GM12878 (cell line): Measurements from ENCODE around the gene TSHB.

ENCODE experiments used
- CREM ChIP-seq: IDR thresholded peaks from 2 replicates; pipeline ENCODE4 v1.6.1; 2014; ENCODE audit warnings: antibody characterized with exemption, low read depth
- EED ChIP-seq: sonication (generic); IDR thresholded peaks from 2 replicates; pipeline ENCODE4 v1.6.1; 2016; ENCODE audit warnings: antibody characterized with exemption, low read depth
- ETV6 ChIP-seq, 2 experiments: fragments of 450-650 bp in 1 of 2; IDR thresholded peaks in 1 of 2; conservative IDR thresholded peaks in 1 of 2; 2 replicates each; pipeline ENCODE4 v1.6.1; 2014; ENCODE audit warnings: antibody characterized with exemption in 1 of 2, borderline replicate concordance in 1 of 2, low read depth in 1 of 2, mild to moderate bottlenecking in 1 of 2, moderate library complexity in 1 of 2
- JUNB ChIP-seq: IDR thresholded peaks from 2 replicates; pipeline ENCODE4 v1.6.1; 2016; ENCODE audit warnings: antibody characterized with exemption, mild to moderate bottlenecking
- JUND ChIP-seq: IDR thresholded peaks from 2 replicates; pipeline ENCODE4 v1.6.1; 2012; ENCODE audit warnings: low read depth, mild to moderate bottlenecking, low read length, improper control_type of control experiment, moderate library complexity
- SIX5 ChIP-seq: IDR thresholded peaks from 2 replicates; pipeline ENCODE4 v1.6.1; 2011; ENCODE audit warnings: mild to moderate bottlenecking, low read depth, low read length, moderate library complexity; ENCODE audit not compliant: severe bottlenecking
- SUZ12 ChIP-seq: fragments of 200-600 bp; sonication (generic); IDR thresholded peaks from one replicate; pipeline ENCODE4 v1.6.1; 2018; ENCODE audit warnings: antibody characterized with exemption, mild to moderate bottlenecking; ENCODE audit not compliant: unreplicated experiment
- ZZZ3 ChIP-seq: IDR thresholded peaks from 2 replicates; pipeline ENCODE4 v1.6.1; 2011; ENCODE audit warnings: low read depth; ENCODE audit not compliant: control insufficient read depth, insufficient read length
- TF ChIP-seq, protein P1 (sequence below), 3 experiments: IDR thresholded peaks in 2 of 3; conservative IDR thresholded peaks in 1 of 3; 2 replicates each; pipeline ENCODE4 v1.5.1; 2011; ENCODE audit warnings: low read depth in 3 of 3, low read length in 3 of 3, mild to moderate bottlenecking in 3 of 3, control low read depth in 2 of 3, moderate library complexity in 2 of 3, inconsistent platforms in 1 of 3, mixed read lengths in 1 of 3; ENCODE audit not compliant: control insufficient read depth in 2 of 3, insufficient read depth in 1 of 3; ENCODE audit errors: extremely low read depth in 1 of 3

DNA sequence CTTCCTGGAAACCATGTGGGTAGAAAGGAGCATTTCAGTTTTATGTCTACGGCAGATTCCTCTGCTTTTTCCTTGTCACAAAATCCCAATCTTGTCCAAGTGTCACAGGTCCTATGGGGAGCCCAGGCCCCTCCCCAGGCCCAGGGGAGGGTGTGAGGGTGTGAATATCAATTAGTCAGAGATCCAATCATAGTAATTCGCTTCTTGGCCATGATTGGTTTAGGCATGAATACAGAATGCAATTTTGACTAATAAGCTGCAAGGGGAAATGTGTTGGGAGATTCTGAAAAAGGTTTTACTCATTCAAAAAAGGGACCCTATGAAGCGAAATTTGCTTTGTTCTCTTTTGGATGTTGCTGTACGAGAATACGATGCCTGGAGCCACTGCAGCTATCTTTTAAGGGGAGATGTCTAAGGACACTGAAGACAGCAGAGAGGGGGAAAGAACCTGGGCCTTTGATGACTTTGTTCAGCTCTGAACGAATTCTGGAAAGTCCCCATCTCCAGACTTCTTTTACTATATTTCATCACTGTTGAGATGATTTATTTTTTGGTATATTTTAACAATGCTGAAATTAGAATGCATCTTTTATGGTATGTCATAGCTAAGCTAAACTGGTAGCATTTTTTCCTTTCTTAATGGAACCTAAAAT, 41.5 kb downstream of the TSHB start:
- no peak for TF ChIP-seq JUND
- no peak for TF ChIP-seq ZZZ3
- TF ChIP-seq CREM: no peak
- TF ChIP-seq SIX5: no peak
- TF ChIP-seq, protein P1, sequence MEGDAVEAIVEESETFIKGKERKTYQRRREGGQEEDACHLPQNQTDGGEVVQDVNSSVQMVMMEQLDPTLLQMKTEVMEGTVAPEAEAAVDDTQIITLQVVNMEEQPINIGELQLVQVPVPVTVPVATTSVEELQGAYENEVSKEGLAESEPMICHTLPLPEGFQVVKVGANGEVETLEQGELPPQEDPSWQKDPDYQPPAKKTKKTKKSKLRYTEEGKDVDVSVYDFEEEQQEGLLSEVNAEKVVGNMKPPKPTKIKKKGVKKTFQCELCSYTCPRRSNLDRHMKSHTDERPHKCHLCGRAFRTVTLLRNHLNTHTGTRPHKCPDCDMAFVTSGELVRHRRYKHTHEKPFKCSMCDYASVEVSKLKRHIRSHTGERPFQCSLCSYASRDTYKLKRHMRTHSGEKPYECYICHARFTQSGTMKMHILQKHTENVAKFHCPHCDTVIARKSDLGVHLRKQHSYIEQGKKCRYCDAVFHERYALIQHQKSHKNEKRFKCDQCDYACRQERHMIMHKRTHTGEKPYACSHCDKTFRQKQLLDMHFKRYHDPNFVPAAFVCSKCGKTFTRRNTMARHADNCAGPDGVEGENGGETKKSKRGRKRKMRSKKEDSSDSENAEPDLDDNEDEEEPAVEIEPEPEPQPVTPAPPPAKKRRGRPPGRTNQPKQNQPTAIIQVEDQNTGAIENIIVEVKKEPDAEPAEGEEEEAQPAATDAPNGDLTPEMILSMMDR (IDR thresholded peaks at IDR 0.05 in 2 of 3, conservative IDR thresholded peaks at IDR 0.05 in 1 of 3; ENCODE audit: control insufficient read depth in 2 of 3, extremely low read depth in 1 of 3, insufficient read depth in 1 of 3, low read depth in 3 of 3, low read length in 3 of 3): no peak
- no peak for TF ChIP-seq EED
- TF ChIP-seq SUZ12: no peak
- TF ChIP-seq ETV6 (conservative IDR thresholded peaks at IDR 0.05 in 1 of 2, IDR thresholded peaks at IDR 0.05 in 1 of 2; ENCODE audit: borderline replicate concordance in 1 of 2, low read depth in 1 of 2): no peak
- no peak for TF ChIP-seq JUNB
